ENCODE measurements around the gene PRND. TPM values are rescaled to one million over a fixed set of nuclear protein-coding genes. Genes with fewer than 3 reads are reported as not detected.

Gene PRND
- total RNA-seq, 1 donor from 2014 or later = not detected

DNA sequence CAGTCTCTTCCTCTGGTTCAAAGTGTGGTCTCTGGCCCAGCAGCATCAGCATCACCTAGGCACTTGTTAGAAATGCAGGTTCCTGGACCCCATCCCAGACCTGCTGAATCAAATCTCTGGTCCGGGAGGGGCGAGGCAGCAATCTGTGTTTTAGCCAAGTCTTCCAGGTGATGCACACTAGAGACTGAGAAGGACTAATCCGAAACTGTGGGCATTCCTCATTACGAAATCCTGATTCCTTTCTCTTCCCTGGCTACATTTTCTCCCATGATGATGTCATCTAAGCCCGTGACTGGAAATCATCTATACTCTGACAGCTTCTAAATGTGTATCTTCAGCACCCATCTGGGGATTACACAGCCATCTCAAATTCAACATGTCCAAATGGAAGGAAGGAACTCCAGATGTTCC is 39.7 kb upstream of the PRND start:
- Histone ChIP-seq H3K36me3 (ENCODE audit: control insufficient read depth, insufficient read depth, low read length) (no peaks in the 10 kb centered on the region), H3K27me3 (ENCODE audit: control insufficient read depth, insufficient read depth, low read length) (peaks cover 2% of the 10 kb centered on the region), H3K4me3 (ENCODE audit: low read depth, low read length) (no peak overlapping the region)
- DNase-seq (ENCODE audit: low read depth) = no peak
- no peak for TF ChIP-seq CTCF (IDR thresholded peaks at IDR 0.05; ENCODE audit: insufficient read depth, low read length, poor library complexity, severe bottlenecking)

GRCh38 chr20:4682682-4683081 is 39.0 kb upstream of the PRND start:
- Histone ChIP-seq H3K36me3 (ENCODE audit: control insufficient read depth, insufficient read depth, low read length) (no peaks in the 10 kb centered on the region), H3K4me3 (ENCODE audit: low read depth, low read length) (no peak overlapping the region), H3K27me3 (ENCODE audit: control insufficient read depth, insufficient read depth, low read length) (peaks cover 2% of the 10 kb centered on the region)
- DNase-seq (ENCODE audit: low read depth) = no peak
- TF ChIP-seq CTCF (IDR thresholded peaks at IDR 0.05; ENCODE audit: insufficient read depth, low read length, poor library complexity, severe bottlenecking) = no peak

DNA sequence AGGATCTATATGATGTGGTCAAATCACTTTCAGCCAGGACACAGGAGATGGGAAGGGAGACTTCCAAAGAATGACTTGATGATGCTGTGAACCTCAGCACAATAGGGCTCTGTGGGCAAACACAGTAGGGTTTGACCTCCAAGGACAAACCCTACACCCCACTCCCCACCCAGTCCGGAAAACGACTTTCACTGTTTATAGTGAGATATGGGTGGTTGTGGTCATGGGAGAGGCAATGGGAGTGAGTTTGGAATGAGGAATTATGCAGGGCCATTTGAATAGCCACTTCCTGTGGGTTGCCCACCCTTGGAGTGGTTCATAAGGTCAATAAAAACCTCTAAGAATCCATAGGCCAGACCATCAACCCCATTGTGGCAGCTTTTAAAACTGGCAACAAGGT is 38.4 kb upstream of the PRND start:
- no peak for DNase-seq (ENCODE audit: low read depth)

GRCh38 chr20:4684837-4685413 is 36.8 kb upstream of the PRND start:
- Histone ChIP-seq H3K4me3 (ENCODE audit: low read depth, low read length) (no peak overlapping the region), H3K36me3 (ENCODE audit: control insufficient read depth, insufficient read depth, low read length) (no peaks in the 10 kb centered on the region), H3K27me3 (ENCODE audit: control insufficient read depth, insufficient read depth, low read length) (no peaks in the 10 kb centered on the region)
- DNase-seq (ENCODE audit: low read depth) = no peak
- no peak for TF ChIP-seq CTCF (IDR thresholded peaks at IDR 0.05; ENCODE audit: insufficient read depth, low read length, poor library complexity, severe bottlenecking)

More for the DNA sequence above, 38.4 kb upstream of the PRND start:
- H3K4me3 ChIP-seq (ENCODE audit: low read depth, low read length) = no peak overlapping the region
- no peaks in the 10 kb centered on the region for H3K36me3 ChIP-seq (ENCODE audit: control insufficient read depth, insufficient read depth, low read length)
- H3K27me3 ChIP-seq (ENCODE audit: control insufficient read depth, insufficient read depth, low read length) = peaks cover 2% of the 10 kb centered on the region
- no peak for TF ChIP-seq CTCF (IDR thresholded peaks at IDR 0.05; ENCODE audit: insufficient read depth, low read length, poor library complexity, severe bottlenecking)

- Histone ChIP-seq H3K36me3 (ENCODE audit: control insufficient read depth, insufficient read depth, low read length) (no peaks in the 10 kb centered on the region), H3K4me3 (ENCODE audit: low read depth, low read length) (peak overlapping the region; percentile 85), H3K27me3 (ENCODE audit: control insufficient read depth, insufficient read depth, low read length) (no peaks in the 10 kb centered on the region)
- no peak for DNase-seq (ENCODE audit: low read depth)
- no peak for TF ChIP-seq CTCF (IDR thresholded peaks at IDR 0.05; ENCODE audit: insufficient read depth, low read length, poor library complexity, severe bottlenecking)
These were observed 35.8 kb upstream of the PRND start for GRCh38 chr20:4685923-4686221.

DNA sequence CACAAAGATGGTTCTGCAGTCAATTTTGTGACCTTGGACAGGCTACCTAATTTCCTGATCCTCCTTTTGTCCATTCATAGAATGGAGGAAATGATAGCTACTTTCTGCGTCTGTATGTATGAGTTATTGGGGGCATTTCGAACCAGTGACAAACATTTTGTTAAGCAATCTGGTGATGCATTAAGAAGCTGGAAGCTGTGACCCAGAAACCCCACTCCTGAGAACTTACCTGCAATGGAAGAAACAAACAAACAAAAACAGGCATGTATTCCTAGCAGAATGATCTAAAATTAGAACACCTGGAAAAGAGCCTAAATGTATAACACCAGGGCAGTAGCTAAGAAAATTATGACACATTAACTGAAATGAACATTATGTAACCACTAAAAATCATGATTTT is 33.4 kb upstream of the PRND start:
- TF ChIP-seq CTCF (IDR thresholded peaks at IDR 0.05; ENCODE audit: insufficient read depth, low read length, poor library complexity, severe bottlenecking) = no peak
- no peaks in the 10 kb centered on the region for H3K36me3 ChIP-seq (ENCODE audit: control insufficient read depth, insufficient read depth, low read length)
- no peak overlapping the region for H3K4me3 ChIP-seq (ENCODE audit: low read depth, low read length)
- DNase-seq (ENCODE audit: low read depth) = no peak
- no peaks in the 10 kb centered on the region for H3K27me3 ChIP-seq (ENCODE audit: control insufficient read depth, insufficient read depth, low read length)

All from kidney epithelial cell (primary cell).